Liver (tissue), 9 donors: ENCODE data around the gene PALLD. TPM values are rescaled to one million over a fixed set of nuclear protein-coding genes. Genes with fewer than 3 reads are reported as not detected.

ENCODE experiments used
- DNase-seq: peaks from one replicate; pipeline ENCODE4 v3.0.0-alpha.2; 2017; ENCODE audit warnings: low spot score
- H3K27ac ChIP-seq, 2 donors: one replicate each; pipeline ENCODE4 v1.7.0; 2013; ENCODE audit warnings: inconsistent platforms in 2 of 2, low read length in 2 of 2, control low read depth in 1 of 2, low read depth in 1 of 2, mild to moderate bottlenecking in 1 of 2
- H3K27me3 ChIP-seq, 4 donors: one replicate each; pipeline versions ENCODE4 v1.6.1 to v1.7.0; 2013; ENCODE audit warnings: low read length in 3 of 4, inconsistent platforms in 1 of 4, mild to moderate bottlenecking in 1 of 4, moderate library complexity in 1 of 4; ENCODE audit not compliant: control insufficient read depth in 4 of 4, insufficient read depth in 4 of 4
- H3K36me3 ChIP-seq, 4 donors: one replicate each; pipeline versions ENCODE4 v1.6.1 to v1.7.0; 2013; ENCODE audit warnings: low read length in 3 of 4, mild to moderate bottlenecking in 3 of 4, low read depth in 1 of 4, moderate library complexity in 1 of 4; ENCODE audit not compliant: control insufficient read depth in 4 of 4, insufficient read depth in 3 of 4
- H3K4me1 ChIP-seq, 4 donors: one replicate each; pipeline versions ENCODE4 v1.6.1 to v1.7.0; 2013; ENCODE audit warnings: low read length in 3 of 4, mild to moderate bottlenecking in 3 of 4, moderate library complexity in 1 of 4; ENCODE audit not compliant: control insufficient read depth in 4 of 4, insufficient read depth in 4 of 4
- H3K4me3 ChIP-seq, 3 donors: one replicate each; pipeline versions ENCODE4 v1.6.1 to v1.7.0; 2013; ENCODE audit warnings: low read length in 3 of 3, control low read depth in 1 of 3, low read depth in 1 of 3, mild to moderate bottlenecking in 1 of 3
- H3K9ac ChIP-seq, 2 donors: one replicate each; pipeline ENCODE4 v1.7.0; 2013; ENCODE audit warnings: low read length in 2 of 2, mild to moderate bottlenecking in 2 of 2, moderate library complexity in 2 of 2, control low read depth in 1 of 2, low read depth in 1 of 2
- H3K9me3 ChIP-seq, 4 donors: one replicate each; pipeline versions ENCODE4 v1.6.1 to v1.7.0; 2013; ENCODE audit warnings: low read length in 3 of 4; ENCODE audit not compliant: control insufficient read depth in 4 of 4
- EGR1 ChIP-seq, 2 donors: IDR thresholded peaks; 2 replicates each; pipeline ENCODE4 v1.6.1; 2016 to 2018; ENCODE audit warnings: antibody characterized with exemption in 2 of 2, low read depth in 2 of 2
- FOXA1 ChIP-seq: IDR thresholded peaks from 2 replicates; pipeline ENCODE4 v1.6.1; 2016; ENCODE audit warnings: antibody characterized with exemption
- FOXA2 ChIP-seq: IDR thresholded peaks from 2 replicates; pipeline ENCODE4 v1.6.1; 2016; ENCODE audit warnings: antibody characterized with exemption
- GABPA ChIP-seq, 2 donors: IDR thresholded peaks in 1 of 2; conservative IDR thresholded peaks in 1 of 2; 2 replicates each; pipeline ENCODE4 v1.6.1; 2016; ENCODE audit warnings: antibody characterized with exemption in 2 of 2, mild to moderate bottlenecking in 1 of 2, moderate library complexity in 1 of 2
- HNF4A ChIP-seq, 2 donors: conservative IDR thresholded peaks; 2 replicates each; pipeline ENCODE4 v1.6.1; 2016; ENCODE audit warnings: antibody characterized with exemption in 2 of 2, mild to moderate bottlenecking in 2 of 2
- NR2F2 ChIP-seq: IDR thresholded peaks from 2 replicates; pipeline ENCODE4 v1.6.1; 2016; ENCODE audit warnings: antibody characterized with exemption
- RAD21 ChIP-seq, 2 donors: IDR thresholded peaks; 2 replicates each; pipeline ENCODE4 v1.6.1; 2016; ENCODE audit warnings: antibody characterized with exemption in 2 of 2, mild to moderate bottlenecking in 2 of 2
- SP1 ChIP-seq: IDR thresholded peaks from 2 replicates; pipeline ENCODE4 v1.6.1; 2018; ENCODE audit warnings: antibody characterized with exemption, mild to moderate bottlenecking
- YY1 ChIP-seq: IDR thresholded peaks from 2 replicates; pipeline ENCODE4 v1.6.1; 2016; ENCODE audit warnings: antibody characterized with exemption, mild to moderate bottlenecking
- WGBS: extraction: QIAGEN DNeasy Blood & Tissue Kit; methylation state at CpG from one replicate; pipeline ENCODE4 v1.1.7; 2013; 5-methylcytosine and 5-hydroxymethylcytosine counted together
- polyA plus RNA-seq, 2 donors: library from polyadenylated mRNA; stranded (reverse) in 1 of 2; unstranded in 1 of 2; fragments of 200-250 nt in 1 of 2; fragments of >200 nt in 1 of 2; fragmentation: Nextera tagmentation in 1 of 2; extraction: Ambion mirVana in 1 of 2; gene quantifications; one replicate each; pipeline versions ENCODE4 v1.2.1 to v1.2.3, GENCODE V29; 2013 to 2015
- total RNA-seq, 2 donors: library from RNA; depleted of rRNA; stranded (reverse); fragments of >200 nt; gene quantifications; one replicate each; pipeline ENCODE4 v1.2.3, GENCODE V29; 2014
- TF ChIP-seq, protein P1 (sequence below): IDR thresholded peaks from 2 replicates; pipeline ENCODE4 v1.6.1; 2016; ENCODE audit warnings: antibody characterized with exemption, mild to moderate bottlenecking
- TF ChIP-seq, protein P2 (sequence below): fragments of 150-350 bp; IDR thresholded peaks from 2 replicates; pipeline ENCODE4 v1.5.1; 2017; ENCODE audit warnings: improper control_type of control experiment, low read depth, low read length; ENCODE audit not compliant: missing input control
- TF ChIP-seq, protein P3 (sequence below): IDR thresholded peaks from 2 replicates; pipeline ENCODE4 v1.6.1; 2016; ENCODE audit warnings: antibody characterized with exemption
- donor health status: healthy.
- donor health status: healthy.
- donor health status: healthy.
- donor health status: healthy.
- donor health status: healthy.

The PALLD gene
- total and polyA plus RNA-seq, 4 donors = 9.0 to 26.3 (median 14.7) TPM

DNA sequence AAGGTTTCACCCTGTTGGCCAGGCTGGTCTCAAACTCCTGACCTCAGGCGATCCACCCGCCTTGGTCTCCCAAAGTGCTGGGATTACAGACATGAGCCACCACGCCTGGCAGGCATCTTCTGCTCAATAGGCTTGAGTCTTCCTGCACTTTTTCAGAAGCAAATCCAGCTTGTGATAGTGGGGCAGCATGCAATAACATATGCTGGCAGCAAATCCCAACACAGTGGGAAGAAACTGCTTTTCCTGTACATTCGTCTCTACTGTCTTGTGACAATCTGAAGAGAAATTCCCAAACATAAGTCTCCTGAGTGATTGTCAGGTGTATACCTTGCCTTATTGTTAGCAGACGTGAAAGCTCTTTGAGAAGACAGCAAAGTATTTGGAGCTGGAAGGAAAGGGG lies 145.7 kb downstream of the PALLD start (continued):
- TF ChIP-seq FOXA1 (no peak), SP1 (no peak), GABPA (IDR thresholded peaks at IDR 0.05 in 1 of 2, conservative IDR thresholded peaks at IDR 0.05 in 1 of 2) (no peak), RAD21 (IDR thresholded peaks at IDR 0.05) (no peak)
- TF ChIP-seq, protein P1, sequence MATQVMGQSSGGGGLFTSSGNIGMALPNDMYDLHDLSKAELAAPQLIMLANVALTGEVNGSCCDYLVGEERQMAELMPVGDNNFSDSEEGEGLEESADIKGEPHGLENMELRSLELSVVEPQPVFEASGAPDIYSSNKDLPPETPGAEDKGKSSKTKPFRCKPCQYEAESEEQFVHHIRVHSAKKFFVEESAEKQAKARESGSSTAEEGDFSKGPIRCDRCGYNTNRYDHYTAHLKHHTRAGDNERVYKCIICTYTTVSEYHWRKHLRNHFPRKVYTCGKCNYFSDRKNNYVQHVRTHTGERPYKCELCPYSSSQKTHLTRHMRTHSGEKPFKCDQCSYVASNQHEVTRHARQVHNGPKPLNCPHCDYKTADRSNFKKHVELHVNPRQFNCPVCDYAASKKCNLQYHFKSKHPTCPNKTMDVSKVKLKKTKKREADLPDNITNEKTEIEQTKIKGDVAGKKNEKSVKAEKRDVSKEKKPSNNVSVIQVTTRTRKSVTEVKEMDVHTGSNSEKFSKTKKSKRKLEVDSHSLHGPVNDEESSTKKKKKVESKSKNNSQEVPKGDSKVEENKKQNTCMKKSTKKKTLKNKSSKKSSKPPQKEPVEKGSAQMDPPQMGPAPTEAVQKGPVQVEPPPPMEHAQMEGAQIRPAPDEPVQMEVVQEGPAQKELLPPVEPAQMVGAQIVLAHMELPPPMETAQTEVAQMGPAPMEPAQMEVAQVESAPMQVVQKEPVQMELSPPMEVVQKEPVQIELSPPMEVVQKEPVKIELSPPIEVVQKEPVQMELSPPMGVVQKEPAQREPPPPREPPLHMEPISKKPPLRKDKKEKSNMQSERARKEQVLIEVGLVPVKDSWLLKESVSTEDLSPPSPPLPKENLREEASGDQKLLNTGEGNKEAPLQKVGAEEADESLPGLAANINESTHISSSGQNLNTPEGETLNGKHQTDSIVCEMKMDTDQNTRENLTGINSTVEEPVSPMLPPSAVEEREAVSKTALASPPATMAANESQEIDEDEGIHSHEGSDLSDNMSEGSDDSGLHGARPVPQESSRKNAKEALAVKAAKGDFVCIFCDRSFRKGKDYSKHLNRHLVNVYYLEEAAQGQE = no peak

DNA sequence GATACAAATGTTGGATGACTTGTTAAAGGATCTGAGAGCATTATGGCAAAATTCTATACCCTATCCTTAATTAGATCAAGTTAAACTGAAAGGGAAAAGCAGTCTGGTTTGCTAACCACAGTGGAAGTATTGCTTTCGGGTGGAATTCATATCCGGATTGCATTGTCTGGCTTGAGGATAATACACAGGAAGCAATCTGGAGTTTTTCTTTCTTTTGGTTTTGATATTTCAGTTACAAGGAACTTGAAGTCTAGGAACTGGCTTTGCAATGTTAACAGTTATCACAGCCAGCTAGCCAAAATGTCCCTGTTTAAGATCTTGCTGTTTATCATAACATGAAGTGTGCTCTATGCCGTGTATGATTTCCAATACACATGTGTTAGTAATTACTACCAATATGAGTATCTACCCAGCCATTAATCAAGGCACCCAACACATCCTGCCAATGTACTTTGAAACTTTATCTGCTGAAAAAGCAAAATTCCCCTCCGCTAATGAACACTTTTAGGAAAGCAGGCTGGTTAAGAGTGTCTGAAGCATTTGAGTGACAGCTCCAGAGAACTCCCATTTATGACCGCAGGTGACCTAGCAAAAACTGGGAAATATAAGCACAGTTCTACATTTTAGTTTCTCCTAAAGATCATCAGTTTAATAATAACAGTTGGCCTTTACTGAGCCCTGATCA lies 146.4 kb downstream of the PALLD start:
- 72% methylated on average over 5 of the region's 5 CpGs for WGBS
- no peak for DNase-seq
- H3K9ac ChIP-seq = no peak overlapping the region

DNA sequence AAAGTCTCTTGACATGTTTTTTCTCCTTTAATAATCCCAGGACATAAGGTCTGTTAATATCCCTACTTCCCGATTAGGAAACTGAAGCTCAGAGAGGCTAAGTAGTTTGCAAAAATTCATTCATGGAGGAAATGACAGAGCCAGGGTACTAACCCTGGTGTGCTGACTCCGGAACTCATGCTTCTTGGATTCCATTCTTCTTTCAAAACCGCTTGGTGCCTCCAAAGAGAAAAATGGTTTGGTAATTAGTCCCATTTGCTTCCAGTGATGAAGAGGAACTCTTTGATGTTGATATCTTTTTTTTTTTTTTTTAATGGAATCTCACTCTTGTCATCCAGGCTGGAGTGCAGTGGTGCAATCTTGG lies 146.9 kb downstream of the PALLD start:
- Histone ChIP-seq H3K36me3 (no peaks in the 10 kb centered on the region), H3K27ac (no peak overlapping the region), H3K9me3 (no peaks in the 10 kb centered on the region), H3K4me1 (no peaks in the 10 kb centered on the region), H3K9ac (no peak overlapping the region), H3K27me3 (no peaks in the 10 kb centered on the region), H3K4me3 (no peak overlapping the region)
- WGBS = 91% methylated on average over 3 of the region's 3 CpGs
- DNase-seq = no peak
- no peak for TF ChIP-seq NR2F2
- TF ChIP-seq RAD21 (IDR thresholded peaks at IDR 0.05) = no peak
- TF ChIP-seq FOXA1 = no peak
- TF ChIP-seq EGR1 (IDR thresholded peaks at IDR 0.05; ENCODE audit: low read depth in 2 of 2) = no peak

More for the DNA sequence above, 146.4 kb downstream of the PALLD start:
- Histone ChIP-seq H3K27me3 (no peaks in the 10 kb centered on the region), H3K4me3 (no peak overlapping the region), H3K9me3 (no peaks in the 10 kb centered on the region), H3K4me1 (no peaks in the 10 kb centered on the region), H3K27ac (no peak overlapping the region), H3K36me3 (no peaks in the 10 kb centered on the region)
- TF ChIP-seq NR2F2 = no peak

DNA sequence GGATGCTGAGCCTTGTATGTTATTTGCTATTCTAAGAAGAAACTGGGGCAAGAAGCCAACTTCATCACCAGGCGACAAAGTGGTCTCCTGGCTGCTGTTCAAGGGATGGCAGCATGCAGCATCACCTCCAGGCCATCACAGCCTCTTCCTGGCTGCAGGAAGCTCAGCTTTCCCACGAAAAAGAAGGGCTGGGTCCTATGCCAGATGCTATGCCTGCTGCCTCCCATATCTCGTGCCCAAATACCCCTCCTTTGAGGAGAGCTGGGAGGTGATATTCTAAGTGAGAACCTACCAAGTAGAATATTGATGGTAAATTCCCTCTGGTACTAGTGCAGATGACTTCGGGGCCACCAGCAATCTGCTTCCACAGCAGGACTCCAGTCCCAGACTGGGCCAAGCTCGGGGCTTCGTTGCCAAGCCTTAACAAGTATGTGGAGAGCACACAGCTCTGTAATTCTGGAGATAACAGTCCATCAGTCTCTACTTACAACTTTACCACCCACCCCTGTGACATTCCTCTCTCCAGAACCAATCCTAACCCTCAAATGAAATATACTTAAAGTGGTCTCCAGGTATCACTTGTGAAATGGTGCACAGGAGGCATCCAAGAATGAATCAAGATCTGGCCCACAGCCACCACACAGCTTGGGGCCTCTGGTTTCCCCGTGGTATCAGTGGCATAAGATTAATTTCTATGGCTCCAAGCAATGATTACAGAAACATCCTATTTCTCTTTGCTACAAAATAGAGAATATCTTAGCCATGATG lies 149.3 kb downstream of the PALLD start:
- TF ChIP-seq HNF4A (conservative IDR thresholded peaks at IDR 0.05) (no peak), EGR1 (IDR thresholded peaks at IDR 0.05; ENCODE audit: low read depth in 2 of 2) (no peak), FOXA1 (no peak), YY1 (no peak), GABPA (IDR thresholded peaks at IDR 0.05 in 1 of 2, conservative IDR thresholded peaks at IDR 0.05 in 1 of 2) (no peak), SP1 (no peak), NR2F2 (no peak), FOXA2 (no peak)
- TF ChIP-seq, protein P2, sequence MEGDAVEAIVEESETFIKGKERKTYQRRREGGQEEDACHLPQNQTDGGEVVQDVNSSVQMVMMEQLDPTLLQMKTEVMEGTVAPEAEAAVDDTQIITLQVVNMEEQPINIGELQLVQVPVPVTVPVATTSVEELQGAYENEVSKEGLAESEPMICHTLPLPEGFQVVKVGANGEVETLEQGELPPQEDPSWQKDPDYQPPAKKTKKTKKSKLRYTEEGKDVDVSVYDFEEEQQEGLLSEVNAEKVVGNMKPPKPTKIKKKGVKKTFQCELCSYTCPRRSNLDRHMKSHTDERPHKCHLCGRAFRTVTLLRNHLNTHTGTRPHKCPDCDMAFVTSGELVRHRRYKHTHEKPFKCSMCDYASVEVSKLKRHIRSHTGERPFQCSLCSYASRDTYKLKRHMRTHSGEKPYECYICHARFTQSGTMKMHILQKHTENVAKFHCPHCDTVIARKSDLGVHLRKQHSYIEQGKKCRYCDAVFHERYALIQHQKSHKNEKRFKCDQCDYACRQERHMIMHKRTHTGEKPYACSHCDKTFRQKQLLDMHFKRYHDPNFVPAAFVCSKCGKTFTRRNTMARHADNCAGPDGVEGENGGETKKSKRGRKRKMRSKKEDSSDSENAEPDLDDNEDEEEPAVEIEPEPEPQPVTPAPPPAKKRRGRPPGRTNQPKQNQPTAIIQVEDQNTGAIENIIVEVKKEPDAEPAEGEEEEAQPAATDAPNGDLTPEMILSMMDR = no peak
- TF ChIP-seq, protein P3, sequence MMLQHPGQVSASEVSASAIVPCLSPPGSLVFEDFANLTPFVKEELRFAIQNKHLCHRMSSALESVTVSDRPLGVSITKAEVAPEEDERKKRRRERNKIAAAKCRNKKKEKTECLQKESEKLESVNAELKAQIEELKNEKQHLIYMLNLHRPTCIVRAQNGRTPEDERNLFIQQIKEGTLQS = no peak
- TF ChIP-seq, protein P1 = no peak
- H3K27me3 ChIP-seq = no peaks in the 10 kb centered on the region
- 79% methylated on average over 7 of the region's 7 CpGs for WGBS

More for the DNA sequence above, 149.3 kb downstream of the PALLD start:
- Histone ChIP-seq H3K27ac (no peak overlapping the region), H3K4me3 (no peak overlapping the region), H3K36me3 (no peaks in the 10 kb centered on the region), H3K4me1 (no peaks in the 10 kb centered on the region), H3K9ac (no peak overlapping the region), H3K9me3 (no peaks in the 10 kb centered on the region)
- no peak for DNase-seq
